GM03348 (cell line): ENCODE results near the gene TFCP2L1.

Source experiments
- DNase-seq: peaks from one replicate; pipeline ENCODE4 v3.0.0; 2012; ENCODE audit warnings: low spot score

The TFCP2L1 gene

DNA sequence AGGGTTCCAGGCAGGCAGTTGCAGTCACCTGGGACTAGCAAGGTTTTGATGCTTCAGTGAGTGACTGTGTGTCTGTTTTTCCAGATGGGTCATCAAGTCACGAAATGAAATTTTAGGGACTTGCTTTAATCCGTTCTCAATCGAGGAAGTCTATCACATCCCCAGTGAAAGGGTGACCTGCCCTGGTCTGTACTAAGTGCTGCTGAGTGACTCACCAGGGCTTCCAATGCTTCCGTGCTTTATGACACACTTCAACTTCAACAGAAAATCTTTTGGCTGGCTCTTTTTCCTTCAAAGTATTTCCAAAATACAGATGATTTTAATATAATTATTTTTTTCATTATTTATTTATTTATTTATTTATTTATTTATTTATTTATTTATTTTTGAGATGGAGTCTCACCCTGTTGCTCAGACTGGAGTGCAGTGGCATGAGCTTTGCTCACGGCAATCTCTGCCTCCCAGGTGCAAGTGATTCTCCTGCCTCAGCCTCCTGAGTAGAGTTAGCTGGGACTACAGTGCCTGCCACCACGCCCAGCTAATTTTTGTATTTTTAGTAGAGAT, 18.4 kb downstream of the TFCP2L1 start:
- DNase-seq, result no peak

DNA sequence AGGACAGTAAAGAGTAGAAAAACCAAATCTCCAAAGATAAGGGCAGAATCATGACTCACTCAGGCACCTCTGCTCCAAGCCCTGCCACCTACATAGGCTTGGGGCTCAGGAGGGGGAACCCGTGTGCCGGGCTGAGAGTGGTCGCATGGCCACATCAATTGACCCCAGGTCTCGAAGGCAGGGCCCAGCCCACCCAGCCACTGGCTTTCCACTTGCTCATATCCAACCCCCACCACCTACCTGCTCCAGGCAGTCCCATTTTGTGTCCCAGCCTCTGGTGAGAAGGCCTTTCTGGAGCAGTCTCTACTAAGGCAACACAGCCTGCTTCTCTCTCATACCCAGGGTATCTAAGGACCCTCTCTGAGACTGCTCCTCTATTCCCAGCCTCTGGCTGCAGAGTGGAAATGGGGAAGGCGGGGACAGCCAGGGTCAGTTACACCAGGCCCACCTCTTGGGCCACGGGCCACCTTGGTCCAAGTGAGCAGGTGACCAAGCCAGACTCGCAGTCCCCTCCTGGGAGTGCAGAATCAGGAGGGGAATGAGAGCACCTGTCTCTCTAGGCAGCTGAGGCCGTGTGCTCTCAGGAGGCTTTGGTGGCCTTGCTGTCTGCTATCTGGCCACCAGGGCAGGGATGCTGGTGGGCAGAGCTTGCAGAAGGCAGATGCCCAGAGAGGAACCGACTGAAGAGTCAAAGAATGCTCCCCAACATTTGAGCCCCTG, 20.8 kb downstream of the TFCP2L1 start:
- no peak for DNase-seq

GRCh38 chr2:121260370-121261154, 24.4 kb downstream of the TFCP2L1 start:
- DNase-seq, result no peak

DNA sequence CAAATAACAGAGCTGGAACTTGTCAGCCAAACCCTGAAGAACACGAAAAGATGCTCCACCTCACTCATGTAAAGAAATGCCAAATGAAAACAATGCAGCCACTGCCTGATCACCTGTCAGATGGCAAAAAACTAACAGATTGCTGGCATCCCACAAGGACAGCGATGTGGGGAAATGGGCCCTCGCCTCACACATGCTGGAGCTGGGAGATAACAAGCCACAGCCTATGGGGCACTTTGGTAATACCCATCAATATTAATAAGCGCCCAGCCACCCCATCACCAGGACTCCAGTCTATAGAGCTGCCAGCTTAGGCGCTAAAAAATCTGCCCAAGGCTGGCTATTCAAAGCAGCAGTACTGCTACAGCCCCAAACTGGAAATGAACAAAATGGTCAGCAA, 27.0 kb downstream of the TFCP2L1 start:
- no peak for DNase-seq

- no peak for DNase-seq
Observed at GRCh38 chr2:121257480-121257840, 27.5 kb downstream of the TFCP2L1 start.

DNA sequence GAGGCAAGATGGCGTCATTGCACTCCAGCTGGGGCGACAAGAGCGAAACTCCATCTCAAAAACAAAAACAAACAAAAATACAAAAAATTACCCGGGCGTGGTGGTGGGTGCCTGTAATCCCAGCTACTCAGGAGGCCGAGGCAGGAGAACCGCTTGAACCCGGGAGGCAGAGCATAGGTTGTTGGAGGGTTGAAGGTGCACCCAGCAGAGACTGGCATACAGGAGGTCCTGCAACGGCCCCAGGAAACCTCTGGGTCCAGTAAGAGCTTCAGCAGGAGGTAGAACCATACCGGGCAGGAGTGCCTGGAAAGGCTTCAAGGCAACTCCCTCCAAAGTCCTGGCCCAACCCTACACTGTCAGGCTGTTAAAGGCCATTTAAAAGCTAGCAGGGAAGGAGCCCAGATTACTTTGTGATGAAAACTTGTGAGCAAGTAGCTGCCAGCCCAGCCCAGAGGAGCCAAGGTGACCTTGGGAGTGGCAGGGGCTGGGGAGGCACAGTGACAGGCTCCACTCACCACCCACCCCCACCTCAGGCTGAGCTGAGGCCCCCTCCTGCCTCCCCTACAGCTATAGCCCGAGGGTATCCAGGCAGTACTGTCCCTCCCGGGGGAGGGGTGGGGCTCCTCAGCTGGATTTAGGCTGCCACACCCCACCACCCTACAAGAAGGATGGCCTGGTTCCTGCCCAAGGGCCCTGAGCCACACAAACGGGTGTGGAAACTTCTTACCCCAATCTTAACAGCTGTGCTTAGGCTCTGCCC, 28.1 kb downstream of the TFCP2L1 start:
- no peak for DNase-seq

- no peak for DNase-seq
Observed at GRCh38 chr2:121255358-121255757, 29.6 kb downstream of the TFCP2L1 start.

- no peak for DNase-seq
Observed at GRCh38 chr2:121254748-121255147, 30.3 kb downstream of the TFCP2L1 start.

- no peak for DNase-seq
Observed at GRCh38 chr2:121253674-121254240, 31.2 kb downstream of the TFCP2L1 start.

- no peak for DNase-seq
Observed at GRCh38 chr2:121253021-121253673, 31.9 kb downstream of the TFCP2L1 start.

GRCh38 chr2:121251497-121251896, 33.5 kb downstream of the TFCP2L1 start:
- DNase-seq, result no peak

DNA sequence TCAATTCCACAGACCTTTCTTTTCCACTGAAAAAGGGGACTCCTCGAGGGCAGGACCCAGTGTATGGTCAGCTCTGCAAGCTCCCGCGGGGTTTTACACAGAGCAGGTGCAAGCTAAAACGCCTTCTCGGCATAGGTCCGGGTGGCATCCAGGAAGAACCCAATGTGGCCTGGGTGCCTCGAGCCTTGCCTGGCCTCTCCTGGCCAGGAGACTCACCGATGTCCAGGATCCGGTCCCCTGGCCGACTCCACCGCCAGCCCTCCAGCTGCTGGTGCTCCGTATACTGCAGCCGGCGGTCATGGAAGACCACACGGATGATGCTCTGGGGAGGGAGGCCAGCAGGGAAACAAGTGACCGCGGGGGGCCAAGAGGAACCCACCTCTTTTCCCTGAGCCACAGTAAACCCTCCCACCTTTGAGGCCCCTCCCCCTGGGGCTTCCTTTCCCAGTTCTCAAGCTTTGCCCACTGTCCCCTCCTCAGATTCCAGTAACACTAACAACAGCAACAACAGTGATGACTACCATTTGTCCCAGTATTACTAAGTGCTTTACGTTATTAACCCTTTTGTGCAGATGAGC, 36.1 kb downstream of the TFCP2L1 start:
- no peak for DNase-seq

GRCh38 chr2:121247971-121248370, 37.0 kb downstream of the TFCP2L1 start:
- DNase-seq, result no peak

- no peak for DNase-seq
Observed at GRCh38 chr2:121247534-121247933, 37.5 kb downstream of the TFCP2L1 start.

DNA sequence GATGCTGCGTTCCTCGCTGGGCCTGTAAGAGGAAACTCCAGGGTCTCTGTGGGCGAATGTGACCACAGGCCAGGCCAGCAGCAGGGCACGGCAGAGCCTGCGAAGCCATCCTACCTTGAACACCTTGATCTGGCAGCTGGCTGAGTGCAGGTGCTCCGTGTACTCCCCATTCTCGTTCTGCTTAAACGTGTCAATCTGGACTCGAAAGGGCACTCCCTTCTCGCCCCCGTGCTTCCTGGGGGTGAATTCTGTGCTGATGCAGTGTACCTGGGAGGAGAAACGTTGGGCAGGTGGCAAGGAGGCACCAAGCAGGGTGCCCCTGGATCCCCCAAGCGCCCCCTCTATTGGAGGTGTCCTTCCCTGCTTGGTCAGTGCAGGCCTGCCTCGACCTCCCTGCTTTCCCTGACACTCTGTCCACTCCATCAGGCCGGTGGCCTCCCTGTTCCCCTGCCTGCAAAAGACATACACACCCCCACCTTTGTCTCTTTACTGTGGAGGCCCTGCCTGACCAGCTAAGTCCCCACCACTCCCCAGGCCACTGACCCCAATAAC, 38.2 kb downstream of the TFCP2L1 start:
- DNase-seq, result no peak

- no peak for DNase-seq
Observed at GRCh38 chr2:121245913-121246312, 39.1 kb downstream of the TFCP2L1 start.

GRCh38 chr2:121245120-121245820, 39.7 kb downstream of the TFCP2L1 start:
- no peak for DNase-seq

- DNase-seq, result no peak
Observed at GRCh38 chr2:121244616-121245015, 40.4 kb downstream of the TFCP2L1 start.

DNA sequence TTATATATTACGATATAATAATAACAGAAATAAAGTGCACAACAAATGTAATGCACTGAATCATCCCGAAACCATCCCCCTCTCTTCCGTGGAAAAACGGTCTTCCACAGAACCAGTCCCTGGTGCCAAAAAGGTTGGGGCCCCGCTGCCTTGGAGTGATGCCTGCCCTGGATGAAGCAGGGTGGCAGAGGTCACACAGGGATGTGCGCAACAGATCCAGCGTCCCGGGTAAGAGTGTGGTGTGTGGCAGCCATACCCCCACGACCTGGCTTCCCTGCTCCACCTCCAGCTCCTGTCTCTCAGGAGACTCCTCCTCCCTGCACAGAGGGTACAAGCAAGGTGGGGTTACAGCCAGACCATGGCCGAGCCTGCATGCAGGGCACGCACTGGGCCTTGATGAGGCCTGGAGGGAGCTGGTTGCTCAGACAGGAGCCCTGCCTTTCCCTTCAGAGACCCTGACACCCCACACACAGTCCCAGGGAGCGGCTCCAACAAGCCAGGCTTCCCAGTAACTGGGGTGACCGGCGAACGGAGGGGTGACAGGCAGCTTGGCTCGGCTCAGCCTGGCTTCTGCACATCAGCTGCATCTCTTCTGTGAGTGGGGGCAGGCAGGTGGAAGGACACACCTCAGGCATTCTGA, 41.1 kb downstream of the TFCP2L1 start:
- DNase-seq, result no peak

GRCh38 chr2:121242976-121243375, 42.0 kb downstream of the TFCP2L1 start:
- DNase-seq, result no peak
